ENCODE data around the gene TBC1D10A. TPM values are rescaled to one million over a fixed set of nuclear protein-coding genes. Genes with fewer than 3 reads are reported as not detected.
A peak's percentile ranks its signal among the peaks of the same experiment; 100 is the strongest.

Gene TBC1D10A
- polyA plus RNA-seq, 1 donor, result 16.9 TPM

- H3K9me3 ChIP-seq (ENCODE audit: control insufficient read depth, low read depth, low read length), result no peaks in the 10 kb centered on the region
- DNase-seq, result no peak
- peaks cover 8% of the 10 kb centered on the region for H3K36me3 ChIP-seq (ENCODE audit: control insufficient read depth, insufficient read depth, low read length)
- H3K4me3 ChIP-seq (ENCODE audit: low read length), result no peak overlapping the region
- H3K27me3 ChIP-seq (ENCODE audit: control insufficient read depth, insufficient read depth, low read length), result no peaks in the 10 kb centered on the region
- no peak overlapping the region for H3K27ac ChIP-seq (ENCODE audit: low read length)
- WGBS (ENCODE audit: insufficient coverage, low lambda C conversion rate), result no CpG with 5 or more reads among the region's 5 CpGs
- H3K4me1 ChIP-seq (ENCODE audit: control insufficient read depth, insufficient read depth, low read length), result peaks cover 36% of the 10 kb centered on the region
Observed at GRCh38 chr22:30308518-30309230, 18.1 kb downstream of the TBC1D10A start.

- H3K27ac ChIP-seq (ENCODE audit: low read length), result no peak overlapping the region
- no peaks in the 10 kb centered on the region for H3K27me3 ChIP-seq (ENCODE audit: control insufficient read depth, insufficient read depth, low read length)
- H3K4me1 ChIP-seq (ENCODE audit: control insufficient read depth, insufficient read depth, low read length), result peaks cover 34% of the 10 kb centered on the region
- no peak overlapping the region for H3K4me3 ChIP-seq (ENCODE audit: low read length)
- no peaks in the 10 kb centered on the region for H3K9me3 ChIP-seq (ENCODE audit: control insufficient read depth, low read depth, low read length)
- WGBS (ENCODE audit: insufficient coverage, low lambda C conversion rate), result 100% methylated on average over 1 of the region's 2 CpGs
- H3K36me3 ChIP-seq (ENCODE audit: control insufficient read depth, insufficient read depth, low read length), result peaks cover 14% of the 10 kb centered on the region
- DNase-seq, result no peak
Observed at GRCh38 chr22:30308093-30308492, 18.6 kb downstream of the TBC1D10A start.

GRCh38 chr22:30307041-30307574 is 19.6 kb downstream of the TBC1D10A start:
- Histone ChIP-seq H3K4me3 (ENCODE audit: low read length) (no peak overlapping the region), H3K4me1 (ENCODE audit: control insufficient read depth, insufficient read depth, low read length) (peaks cover 34% of the 10 kb centered on the region), H3K36me3 (ENCODE audit: control insufficient read depth, insufficient read depth, low read length) (peaks cover 20% of the 10 kb centered on the region), H3K27me3 (ENCODE audit: control insufficient read depth, insufficient read depth, low read length) (no peaks in the 10 kb centered on the region), H3K27ac (ENCODE audit: low read length) (no peak overlapping the region), H3K9me3 (ENCODE audit: control insufficient read depth, low read depth, low read length) (no peaks in the 10 kb centered on the region)
- 82% methylated on average over 2 of the region's 4 CpGs for WGBS (ENCODE audit: insufficient coverage, low lambda C conversion rate)
- DNase-seq, result no peak

- Histone ChIP-seq H3K9me3 (ENCODE audit: control insufficient read depth, low read depth, low read length) (no peaks in the 10 kb centered on the region), H3K4me3 (ENCODE audit: low read length) (no peak overlapping the region), H3K27me3 (ENCODE audit: control insufficient read depth, insufficient read depth, low read length) (no peaks in the 10 kb centered on the region), H3K27ac (ENCODE audit: low read length) (no peak overlapping the region), H3K4me1 (ENCODE audit: control insufficient read depth, insufficient read depth, low read length) (peaks cover 35% of the 10 kb centered on the region), H3K36me3 (ENCODE audit: control insufficient read depth, insufficient read depth, low read length) (peaks cover 23% of the 10 kb centered on the region)
- no peak for DNase-seq
- no CpG with 5 or more reads among the region's 1 CpG for WGBS (ENCODE audit: insufficient coverage, low lambda C conversion rate)
Observed at GRCh38 chr22:30306627-30307011, 20.1 kb downstream of the TBC1D10A start.

GRCh38 chr22:30305906-30306626 is 20.7 kb downstream of the TBC1D10A start:
- no CpG with 5 or more reads among the region's 3 CpGs for WGBS (ENCODE audit: insufficient coverage, low lambda C conversion rate)

GRCh38 chr22:30305519-30305905 is 21.2 kb downstream of the TBC1D10A start:
- no peak overlapping the region for H3K4me3 ChIP-seq (ENCODE audit: low read length)
- H3K36me3 ChIP-seq (ENCODE audit: control insufficient read depth, insufficient read depth, low read length), result peaks cover 34% of the 10 kb centered on the region
- peak in 1 of 2 donors; percentile 53 for DNase-seq
- H3K9me3 ChIP-seq (ENCODE audit: control insufficient read depth, low read depth, low read length), result no peaks in the 10 kb centered on the region
- peaks cover 31% of the 10 kb centered on the region for H3K4me1 ChIP-seq (ENCODE audit: control insufficient read depth, insufficient read depth, low read length)
- H3K27ac ChIP-seq (ENCODE audit: low read length), result peak overlapping the region; percentile 38
- H3K27me3 ChIP-seq (ENCODE audit: control insufficient read depth, insufficient read depth, low read length), result no peaks in the 10 kb centered on the region
- WGBS (ENCODE audit: insufficient coverage, low lambda C conversion rate), result no CpG with 5 or more reads among the region's 4 CpGs

More at GRCh38 chr22:30305906-30306626, 20.7 kb downstream of the TBC1D10A start:
- no peaks in the 10 kb centered on the region for H3K9me3 ChIP-seq (ENCODE audit: control insufficient read depth, low read depth, low read length)
- peak overlapping the region; percentile 38 for H3K27ac ChIP-seq (ENCODE audit: low read length)
- peaks cover 35% of the 10 kb centered on the region for H3K4me1 ChIP-seq (ENCODE audit: control insufficient read depth, insufficient read depth, low read length)
- H3K27me3 ChIP-seq (ENCODE audit: control insufficient read depth, insufficient read depth, low read length), result no peaks in the 10 kb centered on the region
- peaks cover 29% of the 10 kb centered on the region for H3K36me3 ChIP-seq (ENCODE audit: control insufficient read depth, insufficient read depth, low read length)
- peak in 1 of 2 donors; percentile 53 for DNase-seq
- H3K4me3 ChIP-seq (ENCODE audit: low read length), result no peak overlapping the region

GRCh38 chr22:30304495-30305244 is 22.1 kb downstream of the TBC1D10A start:
- Histone ChIP-seq H3K4me1 (ENCODE audit: control insufficient read depth, insufficient read depth, low read length) (peaks cover 31% of the 10 kb centered on the region), H3K9me3 (ENCODE audit: control insufficient read depth, low read depth, low read length) (no peaks in the 10 kb centered on the region), H3K27ac (ENCODE audit: low read length) (no peak overlapping the region), H3K36me3 (ENCODE audit: control insufficient read depth, insufficient read depth, low read length) (peaks cover 39% of the 10 kb centered on the region), H3K4me3 (ENCODE audit: low read length) (no peak overlapping the region), H3K27me3 (ENCODE audit: control insufficient read depth, insufficient read depth, low read length) (no peaks in the 10 kb centered on the region)
- peak in 1 of 2 donors; percentile 21 for DNase-seq
- WGBS (ENCODE audit: insufficient coverage, low lambda C conversion rate), result 80% methylated on average over 1 of the region's 7 CpGs

GRCh38 chr22:30302810-30303138 is 24.0 kb downstream of the TBC1D10A start:
- DNase-seq, result no peak
- Histone ChIP-seq H3K27me3 (ENCODE audit: control insufficient read depth, insufficient read depth, low read length) (no peaks in the 10 kb centered on the region), H3K36me3 (ENCODE audit: control insufficient read depth, insufficient read depth, low read length) (peaks cover 57% of the 10 kb centered on the region), H3K4me1 (ENCODE audit: control insufficient read depth, insufficient read depth, low read length) (peaks cover 42% of the 10 kb centered on the region), H3K27ac (ENCODE audit: low read length) (no peak overlapping the region), H3K9me3 (ENCODE audit: control insufficient read depth, low read depth, low read length) (no peaks in the 10 kb centered on the region), H3K4me3 (ENCODE audit: low read length) (no peak overlapping the region)
- no CpG with 5 or more reads among the region's 5 CpGs for WGBS (ENCODE audit: insufficient coverage, low lambda C conversion rate)

GRCh38 chr22:30301995-30302809 is 24.5 kb downstream of the TBC1D10A start:
- peak in 1 of 2 donors; percentile 32 for DNase-seq
- Histone ChIP-seq H3K9me3 (ENCODE audit: control insufficient read depth, low read depth, low read length) (no peaks in the 10 kb centered on the region), H3K27me3 (ENCODE audit: control insufficient read depth, insufficient read depth, low read length) (no peaks in the 10 kb centered on the region), H3K4me3 (ENCODE audit: low read length) (no peak overlapping the region), H3K4me1 (ENCODE audit: control insufficient read depth, insufficient read depth, low read length) (peaks cover 42% of the 10 kb centered on the region), H3K27ac (ENCODE audit: low read length) (no peak overlapping the region), H3K36me3 (ENCODE audit: control insufficient read depth, insufficient read depth, low read length) (peaks cover 63% of the 10 kb centered on the region)
- WGBS (ENCODE audit: insufficient coverage, low lambda C conversion rate), result no CpG with 5 or more reads among the region's 9 CpGs
